Osteoblast (primary cell): ENCODE results near the gene ODAD4. TPM values are rescaled to one million over a fixed set of nuclear protein-coding genes. Genes with fewer than 3 reads are reported as not detected.

ENCODE experiments used
- DNase-seq: peaks from one replicate; pipeline ENCODE4 v3.0.0; 2011; ENCODE audit warnings: low spot score, mixed read lengths; ENCODE audit not compliant: insufficient read length; ENCODE audit errors: missing footprints
- H2AFZ ChIP-seq: 2 replicates; pipeline ENCODE4 v1.6.0; 2011; ENCODE audit warnings: mild to moderate bottlenecking, low read length
- H3K27ac ChIP-seq: 2 replicates; pipeline ENCODE4 v1.5.1; 2011; ENCODE audit warnings: mild to moderate bottlenecking, low read depth, low read length, moderate library complexity
- H3K27me3 ChIP-seq: 2 replicates; pipeline ENCODE4 v1.6.0; 2012; ENCODE audit warnings: mild to moderate bottlenecking, control low read depth, inconsistent platforms, low read length, moderate library complexity; ENCODE audit not compliant: insufficient read depth
- H3K36me3 ChIP-seq: 2 replicates; pipeline ENCODE4 v1.5.1; 2011; ENCODE audit warnings: mild to moderate bottlenecking, low read length, control low read depth, moderate library complexity; ENCODE audit not compliant: insufficient read depth
- H3K4me1 ChIP-seq: 2 replicates; pipeline ENCODE4 v1.5.1; 2011; ENCODE audit warnings: mild to moderate bottlenecking, low read length, control low read depth, moderate library complexity; ENCODE audit not compliant: insufficient read depth
- H3K4me2 ChIP-seq: 2 replicates; pipeline ENCODE4 v1.6.0; 2011; ENCODE audit warnings: mild to moderate bottlenecking, low read length; ENCODE audit not compliant: insufficient read depth
- H3K4me3 ChIP-seq: fragments of 200-600 bp; sonication (generic); 3 replicates; pipeline ENCODE4 v1.5.1; 2012; ENCODE audit warnings: mild to moderate bottlenecking, low read length, inconsistent platforms; ENCODE audit not compliant: insufficient read depth
- H3K79me2 ChIP-seq: 2 replicates; pipeline ENCODE4 v1.6.0; 2012; ENCODE audit warnings: mild to moderate bottlenecking, low read length, control low read depth, inconsistent platforms; ENCODE audit not compliant: insufficient read depth
- H3K9me3 ChIP-seq: 2 replicates; pipeline ENCODE4 v1.5.1; 2011; ENCODE audit warnings: low read depth, low read length, control low read depth
- H4K20me1 ChIP-seq: 2 replicates; pipeline ENCODE4 v1.6.0; 2012; ENCODE audit warnings: mild to moderate bottlenecking, low read length, control low read depth; ENCODE audit not compliant: insufficient read depth
- total RNA-seq: library from RNA; depleted of rRNA; stranded (reverse); fragments of >200 nt; gene quantifications from 2 replicates; pipeline ENCODE4 v1.2.3, GENCODE V29; 2012
- TF ChIP-seq, protein P1 (sequence below): IDR thresholded peaks from 2 replicates; pipeline ENCODE4 v1.5.1; 2011; ENCODE audit warnings: mild to moderate bottlenecking, low read depth, low read length, moderate library complexity; ENCODE audit errors: extremely low read depth

ODAD4 gene
- total RNA-seq, 1 donor: 1.1 TPM

DNA sequence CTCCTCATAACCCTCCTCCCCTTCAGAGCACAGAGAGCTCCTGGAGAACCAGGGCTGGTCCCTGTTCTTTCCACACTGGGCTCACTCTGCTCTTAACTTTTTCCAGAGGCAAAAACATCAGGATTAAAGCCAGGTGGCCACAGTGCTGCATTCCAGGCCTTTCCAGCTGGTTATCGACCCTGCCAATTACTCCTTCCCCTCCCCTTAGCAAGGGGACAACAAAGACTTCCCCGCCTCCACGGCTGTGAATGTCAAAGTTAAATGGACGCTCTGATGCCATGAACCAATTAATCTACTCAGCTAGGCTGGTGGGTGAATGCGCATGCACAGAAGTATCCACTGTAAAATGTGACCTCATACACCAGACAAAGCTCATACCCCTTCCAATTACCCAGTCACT, 34.8 kb upstream of the ODAD4 start:
- H3K79me2 ChIP-seq: peaks cover 46% of the 10 kb centered on the region
- no peak overlapping the region for H2AFZ ChIP-seq
- peaks cover 96% of the 10 kb centered on the region for H3K36me3 ChIP-seq
- H3K4me3 ChIP-seq: no peak overlapping the region
- TF ChIP-seq, protein P1, sequence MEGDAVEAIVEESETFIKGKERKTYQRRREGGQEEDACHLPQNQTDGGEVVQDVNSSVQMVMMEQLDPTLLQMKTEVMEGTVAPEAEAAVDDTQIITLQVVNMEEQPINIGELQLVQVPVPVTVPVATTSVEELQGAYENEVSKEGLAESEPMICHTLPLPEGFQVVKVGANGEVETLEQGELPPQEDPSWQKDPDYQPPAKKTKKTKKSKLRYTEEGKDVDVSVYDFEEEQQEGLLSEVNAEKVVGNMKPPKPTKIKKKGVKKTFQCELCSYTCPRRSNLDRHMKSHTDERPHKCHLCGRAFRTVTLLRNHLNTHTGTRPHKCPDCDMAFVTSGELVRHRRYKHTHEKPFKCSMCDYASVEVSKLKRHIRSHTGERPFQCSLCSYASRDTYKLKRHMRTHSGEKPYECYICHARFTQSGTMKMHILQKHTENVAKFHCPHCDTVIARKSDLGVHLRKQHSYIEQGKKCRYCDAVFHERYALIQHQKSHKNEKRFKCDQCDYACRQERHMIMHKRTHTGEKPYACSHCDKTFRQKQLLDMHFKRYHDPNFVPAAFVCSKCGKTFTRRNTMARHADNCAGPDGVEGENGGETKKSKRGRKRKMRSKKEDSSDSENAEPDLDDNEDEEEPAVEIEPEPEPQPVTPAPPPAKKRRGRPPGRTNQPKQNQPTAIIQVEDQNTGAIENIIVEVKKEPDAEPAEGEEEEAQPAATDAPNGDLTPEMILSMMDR: no peak
- peaks cover 51% of the 10 kb centered on the region for H4K20me1 ChIP-seq
- no peaks in the 10 kb centered on the region for H3K27me3 ChIP-seq
- H3K27ac ChIP-seq: peak overlapping the region; percentile 85
- H3K4me2 ChIP-seq: peak overlapping the region; percentile 23
- peaks cover 16% of the 10 kb centered on the region for H3K4me1 ChIP-seq
- H3K9me3 ChIP-seq: no peaks in the 10 kb centered on the region
- no peak for DNase-seq

DNA sequence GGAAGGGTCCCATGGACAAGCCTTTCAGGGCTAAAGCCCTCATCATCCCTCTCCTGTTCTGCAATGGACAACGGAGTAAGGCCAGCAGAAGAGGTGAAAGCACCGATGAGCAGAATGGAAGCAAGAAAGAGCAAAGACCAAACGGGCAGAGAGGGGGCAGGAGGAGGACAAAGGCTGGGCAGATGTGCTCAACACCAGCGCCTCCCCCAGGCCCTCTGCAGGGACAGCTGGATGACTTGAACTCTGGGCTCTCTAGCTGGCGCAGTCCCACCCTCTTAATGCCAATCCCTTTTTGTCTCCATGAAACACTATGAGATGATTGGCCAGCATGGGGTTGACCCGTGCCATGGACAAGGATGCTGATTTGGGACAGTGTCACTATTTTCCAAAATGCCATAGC, 33.7 kb upstream of the ODAD4 start:
- Histone ChIP-seq H3K9me3 (no peaks in the 10 kb centered on the region), H3K36me3 (peaks cover 97% of the 10 kb centered on the region), H2AFZ (no peak overlapping the region), H3K4me2 (no peak overlapping the region), H3K4me1 (peaks cover 16% of the 10 kb centered on the region), H3K79me2 (peaks cover 46% of the 10 kb centered on the region), H4K20me1 (peaks cover 43% of the 10 kb centered on the region), H3K4me3 (no peak overlapping the region), H3K27me3 (no peaks in the 10 kb centered on the region), H3K27ac (no peak overlapping the region)
- DNase-seq: no peak
- TF ChIP-seq, protein P1: no peak

DNA sequence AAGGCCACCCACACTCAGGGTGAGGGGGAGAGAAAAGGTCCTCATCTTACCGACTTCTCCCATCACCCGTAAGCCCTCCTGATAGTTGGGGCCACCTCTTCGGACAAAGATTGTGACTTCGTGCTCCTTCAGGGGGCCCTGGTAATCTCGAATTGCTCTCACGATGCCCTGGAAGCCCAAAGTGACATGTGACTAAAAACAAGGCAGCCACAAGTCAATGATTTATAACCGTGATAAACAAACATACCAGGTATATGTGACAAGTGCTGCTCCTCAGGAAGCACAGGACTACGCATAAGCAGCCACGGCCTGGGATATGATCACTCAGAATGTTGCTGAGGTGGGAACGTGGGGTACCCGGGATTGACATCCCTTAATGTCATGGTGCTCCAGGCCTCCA, 28.8 kb upstream of the ODAD4 start:
- H2AFZ ChIP-seq: no peak overlapping the region
- H3K27ac ChIP-seq: no peak overlapping the region
- H3K79me2 ChIP-seq: peaks cover 45% of the 10 kb centered on the region
- no peak overlapping the region for H3K4me2 ChIP-seq
- peaks cover 21% of the 10 kb centered on the region for H4K20me1 ChIP-seq
- H3K4me1 ChIP-seq: peaks cover 4% of the 10 kb centered on the region
- H3K9me3 ChIP-seq: no peaks in the 10 kb centered on the region
- H3K27me3 ChIP-seq: no peaks in the 10 kb centered on the region
- TF ChIP-seq, protein P1: no peak
- DNase-seq: no peak
- H3K36me3 ChIP-seq: peaks cover 94% of the 10 kb centered on the region
- H3K4me3 ChIP-seq: no peak overlapping the region

DNA sequence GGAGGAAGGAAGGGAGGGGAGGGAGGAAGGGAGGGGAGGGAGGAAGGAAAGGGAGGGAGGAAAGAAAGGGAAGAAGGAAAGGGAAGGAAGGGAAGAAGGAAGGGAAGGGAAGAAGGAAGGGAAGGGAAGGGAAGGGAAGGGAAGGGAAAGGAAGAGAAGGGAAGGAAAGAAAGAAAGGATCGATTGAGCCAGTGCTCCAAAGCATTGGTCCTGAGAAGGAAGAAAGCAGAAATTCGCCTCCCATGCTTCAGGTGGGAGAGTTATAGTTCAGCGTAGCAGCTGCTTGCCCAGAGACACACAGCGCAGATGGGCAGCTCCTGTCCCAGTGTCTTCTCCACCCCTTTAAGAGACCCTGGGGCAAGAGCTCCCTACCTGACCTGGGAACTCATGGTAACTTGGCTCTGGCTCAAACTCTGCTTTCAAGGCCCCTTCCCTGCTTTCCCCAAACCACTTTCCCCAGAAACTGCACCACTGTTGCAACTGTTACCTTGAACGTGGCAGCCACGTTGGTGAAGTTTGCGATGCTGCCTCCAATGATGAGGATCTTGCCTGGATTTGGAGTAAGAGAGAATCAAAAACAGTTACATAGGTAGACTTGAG, 26.1 kb upstream of the ODAD4 start:
- H3K36me3 ChIP-seq: peaks cover 88% of the 10 kb centered on the region
- no peak overlapping the region for H3K27ac ChIP-seq
- H3K9me3 ChIP-seq: no peaks in the 10 kb centered on the region
- H3K27me3 ChIP-seq: no peaks in the 10 kb centered on the region
- no peak overlapping the region for H3K4me3 ChIP-seq
- TF ChIP-seq, protein P1: no peak
- no peak for DNase-seq
- H4K20me1 ChIP-seq: peaks cover 13% of the 10 kb centered on the region
- no peak overlapping the region for H2AFZ ChIP-seq
- H3K4me1 ChIP-seq: peaks cover 23% of the 10 kb centered on the region
- peaks cover 51% of the 10 kb centered on the region for H3K79me2 ChIP-seq
- H3K4me2 ChIP-seq: no peak overlapping the region
